ENCODE data around the gene TUBG2. TPM values are rescaled to one million over a fixed set of nuclear protein-coding genes. Genes with fewer than 3 reads are reported as not detected.
"Not testable (repeated sequence)": the region's sequence is repeated elsewhere in the genome, so short reads cannot be mapped to it uniquely, and the experiment has no call there.

TUBG2 gene
- polyA plus RNA-seq, 6 donors from 2014 or later: 0.39 to 3.3 (median 1.5) TPM

DNA sequence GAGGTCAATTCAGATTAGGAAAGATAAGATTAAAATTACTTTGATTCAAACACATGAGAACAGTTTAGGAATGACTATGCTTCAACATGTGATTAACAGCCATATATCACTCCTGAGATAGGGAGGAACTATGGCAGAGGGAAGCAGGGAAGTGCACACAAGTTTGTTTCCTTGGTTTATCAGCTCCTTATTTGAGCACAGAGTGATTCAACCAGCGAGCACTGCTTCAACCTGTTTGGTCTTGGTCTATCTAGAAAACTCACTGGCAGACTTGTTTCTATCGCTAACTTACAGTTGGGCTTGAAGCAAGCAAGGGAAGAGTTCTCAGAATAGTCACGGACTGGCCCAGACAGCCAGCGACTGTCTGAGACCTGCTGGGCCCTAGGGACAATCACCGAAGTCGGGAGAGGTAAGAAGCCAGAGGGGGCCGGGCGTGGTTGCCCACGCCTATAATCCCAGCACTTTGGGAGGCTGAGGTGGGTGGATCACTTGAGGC lies 26.1 kb upstream of the TUBG2 start:
- no peak for DNase-seq
- no peaks in the 10 kb centered on the region for H3K36me3 Mint-ChIP-seq
- peaks cover 0 to 6% (median 4%) of the 10 kb centered on the region in 3 donors for H3K27me3 Mint-ChIP-seq
- ATAC-seq (ENCODE audit: low read depth in 2 of 2): no peak
- peaks cover 0 to 3% (median 0%) of the 10 kb centered on the region in 7 donors for H3K9me3 Mint-ChIP-seq
- H3K4me3 Mint-ChIP-seq: no peak overlapping the region
- H3K27ac Mint-ChIP-seq: peak overlapping the region in 1 of 6 donors; percentile 50
- H3K4me1 Mint-ChIP-seq: no peaks in the 10 kb centered on the region

DNA sequence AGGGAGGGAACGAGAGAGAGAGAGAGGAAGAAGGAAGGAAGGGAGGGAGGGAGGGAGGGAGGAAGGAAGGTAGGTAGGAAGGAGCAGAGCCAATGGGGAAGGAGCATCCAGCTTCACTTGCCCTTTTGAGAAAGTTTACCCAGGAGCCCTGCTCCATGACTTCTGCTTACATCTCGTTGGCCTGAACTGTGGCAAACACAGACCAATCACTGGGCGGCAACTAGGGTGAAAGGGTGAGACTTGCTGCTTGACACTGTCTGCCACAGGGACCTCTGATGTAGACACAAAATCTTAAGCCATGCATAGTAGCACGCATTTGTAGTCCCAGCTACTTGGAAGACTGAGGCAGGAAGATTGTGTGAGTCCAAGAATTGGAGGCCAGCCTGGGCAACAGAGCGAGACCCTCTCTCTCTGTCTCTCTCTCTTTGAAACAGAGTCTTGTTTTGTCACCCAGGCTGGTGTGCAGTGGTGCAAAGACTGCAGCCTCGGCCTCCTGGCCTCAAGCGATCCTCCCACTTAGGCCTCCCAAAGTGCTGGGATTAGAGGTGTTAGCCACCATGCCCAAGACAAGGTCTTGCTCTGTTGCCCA lies 19.5 kb upstream of the TUBG2 start:
- no peaks in the 10 kb centered on the region for H3K4me1 Mint-ChIP-seq
- no peak overlapping the region for H3K4me3 Mint-ChIP-seq
- DNase-seq (no peak), ATAC-seq (ENCODE audit: low read depth in 2 of 2) (no peak)
- H3K9me3 Mint-ChIP-seq: peaks cover 0 to 3% (median 0%) of the 10 kb centered on the region in 7 donors
- no peak overlapping the region for H3K27ac Mint-ChIP-seq
- no peaks in the 10 kb centered on the region for H3K36me3 Mint-ChIP-seq
- peaks cover 9 to 34% (median 15%) of the 10 kb centered on the region in 3 donors for H3K27me3 Mint-ChIP-seq

DNA sequence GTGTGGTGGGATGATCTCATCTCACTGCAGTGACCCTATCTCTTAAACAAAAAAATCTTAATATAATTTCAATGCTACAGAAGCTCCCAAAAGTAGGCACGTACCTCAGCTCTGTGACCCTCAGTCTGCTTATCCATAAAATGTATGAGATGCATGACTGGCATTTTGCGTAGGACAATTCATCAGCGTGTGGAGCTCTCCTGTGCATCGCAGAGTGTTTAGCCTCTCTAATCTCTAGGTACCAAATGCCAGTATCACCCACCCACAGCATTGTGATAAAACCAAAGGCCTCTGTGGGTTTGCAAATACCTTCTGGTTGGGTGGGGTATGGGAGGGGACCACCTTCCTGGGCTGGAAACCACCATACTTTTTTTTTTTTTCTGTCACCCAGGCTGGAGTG lies 19.0 kb upstream of the TUBG2 start:
- no peak for DNase-seq
- ATAC-seq (ENCODE audit: low read depth in 2 of 2): no peak
- no peak overlapping the region for H3K4me3 Mint-ChIP-seq
- H3K4me1 Mint-ChIP-seq: no peaks in the 10 kb centered on the region
- no peak overlapping the region for H3K27ac Mint-ChIP-seq
- H3K36me3 Mint-ChIP-seq: no peaks in the 10 kb centered on the region
- H3K9me3 Mint-ChIP-seq: peaks cover 0 to 3% (median 0%) of the 10 kb centered on the region in 7 donors
- peaks cover 9 to 35% (median 15%) of the 10 kb centered on the region in 3 donors for H3K27me3 Mint-ChIP-seq

DNA sequence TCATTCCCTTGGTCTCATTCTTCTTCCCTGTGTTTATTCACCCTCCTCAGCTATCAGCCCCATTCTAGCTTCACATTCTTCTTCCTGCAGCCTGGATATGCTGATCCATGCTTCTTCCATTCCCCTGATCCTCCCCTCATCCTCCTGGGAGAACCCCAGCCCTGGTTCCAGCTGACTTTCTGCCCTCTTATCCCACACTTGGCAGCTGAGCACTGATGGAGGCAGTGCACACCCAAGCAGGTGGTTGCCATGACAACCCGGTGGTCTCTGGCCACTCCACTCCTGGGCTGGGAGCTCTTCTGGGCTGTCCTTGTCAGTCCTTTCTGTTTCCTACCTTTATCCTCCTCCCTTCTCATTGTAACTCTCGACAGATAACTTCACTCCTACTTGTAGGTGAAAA lies 16.7 kb upstream of the TUBG2 start:
- ATAC-seq (ENCODE audit: low read depth in 2 of 2) (no peak), DNase-seq (no peak)
- Mint-ChIP-seq H3K36me3 (no peaks in the 10 kb centered on the region), H3K4me1 (no peaks in the 10 kb centered on the region), H3K27me3 (peaks cover 9 to 47% (median 24%) of the 10 kb centered on the region in 3 donors), H3K27ac (no peak overlapping the region), H3K4me3 (no peak overlapping the region), H3K9me3 (peaks cover 0 to 1% (median 0%) of the 10 kb centered on the region in 7 donors)

DNA sequence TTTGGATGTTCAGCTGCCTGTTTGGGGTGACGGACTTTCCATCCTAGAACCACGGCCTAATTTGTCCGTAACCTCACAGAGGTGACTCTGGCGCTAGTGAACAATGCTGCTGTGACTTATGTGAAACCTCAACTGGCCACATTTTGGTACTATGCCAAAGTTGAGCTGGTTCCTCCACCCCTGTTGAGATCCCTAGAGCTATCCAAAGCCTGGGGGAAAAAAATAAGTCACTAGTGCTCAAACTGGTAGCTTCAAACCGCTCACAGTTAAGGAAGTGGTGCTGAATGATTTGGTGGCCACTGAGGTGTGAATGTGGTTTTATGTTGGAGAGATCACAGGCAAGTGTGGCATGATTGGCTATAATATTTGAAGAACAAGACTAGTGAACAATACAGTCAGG lies 11.3 kb upstream of the TUBG2 start:
- H3K36me3 Mint-ChIP-seq: no peaks in the 10 kb centered on the region
- peaks cover 7 to 10% (median 8%) of the 10 kb centered on the region in 3 donors for H3K4me1 Mint-ChIP-seq
- no peaks in the 10 kb centered on the region for H3K9me3 Mint-ChIP-seq
- H3K27me3 Mint-ChIP-seq: peaks cover 19 to 59% (median 46%) of the 10 kb centered on the region in 3 donors
- no peak overlapping the region for H3K27ac Mint-ChIP-seq
- H3K4me3 Mint-ChIP-seq: no peak overlapping the region
- ATAC-seq (ENCODE audit: low read depth in 2 of 2): peak; percentile 55 to 69
- no peak for DNase-seq

DNA sequence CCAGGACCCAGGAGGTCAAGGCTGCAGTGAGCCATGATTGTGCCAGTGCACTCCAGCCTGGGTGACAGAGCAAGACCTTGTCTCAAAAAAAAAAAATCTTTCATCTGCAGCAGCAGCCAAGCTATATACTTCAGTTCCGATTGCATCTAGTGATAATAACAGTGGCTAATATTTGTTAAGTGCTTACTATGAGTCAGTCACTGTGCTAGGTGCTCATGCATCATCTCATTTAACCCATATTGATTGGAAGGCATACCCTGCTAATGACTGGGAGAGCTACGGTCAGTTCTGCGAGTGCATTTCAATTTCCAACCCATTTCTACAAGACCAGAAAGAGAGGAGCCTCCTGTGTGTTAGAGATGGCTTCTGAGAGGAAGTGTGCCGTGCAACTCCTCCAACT lies 7.7 kb upstream of the TUBG2 start:
- H3K27ac Mint-ChIP-seq: no peak overlapping the region
- DNase-seq (no peak), ATAC-seq (ENCODE audit: low read depth in 2 of 2) (no peak)
- no peak overlapping the region for H3K4me3 Mint-ChIP-seq
- H3K4me1 Mint-ChIP-seq: peaks cover 18 to 29% (median 20%) of the 10 kb centered on the region in 3 donors
- no peaks in the 10 kb centered on the region for H3K36me3 Mint-ChIP-seq
- H3K27me3 Mint-ChIP-seq: peaks cover 39 to 74% (median 66%) of the 10 kb centered on the region in 3 donors
- no peaks in the 10 kb centered on the region for H3K9me3 Mint-ChIP-seq

DNA sequence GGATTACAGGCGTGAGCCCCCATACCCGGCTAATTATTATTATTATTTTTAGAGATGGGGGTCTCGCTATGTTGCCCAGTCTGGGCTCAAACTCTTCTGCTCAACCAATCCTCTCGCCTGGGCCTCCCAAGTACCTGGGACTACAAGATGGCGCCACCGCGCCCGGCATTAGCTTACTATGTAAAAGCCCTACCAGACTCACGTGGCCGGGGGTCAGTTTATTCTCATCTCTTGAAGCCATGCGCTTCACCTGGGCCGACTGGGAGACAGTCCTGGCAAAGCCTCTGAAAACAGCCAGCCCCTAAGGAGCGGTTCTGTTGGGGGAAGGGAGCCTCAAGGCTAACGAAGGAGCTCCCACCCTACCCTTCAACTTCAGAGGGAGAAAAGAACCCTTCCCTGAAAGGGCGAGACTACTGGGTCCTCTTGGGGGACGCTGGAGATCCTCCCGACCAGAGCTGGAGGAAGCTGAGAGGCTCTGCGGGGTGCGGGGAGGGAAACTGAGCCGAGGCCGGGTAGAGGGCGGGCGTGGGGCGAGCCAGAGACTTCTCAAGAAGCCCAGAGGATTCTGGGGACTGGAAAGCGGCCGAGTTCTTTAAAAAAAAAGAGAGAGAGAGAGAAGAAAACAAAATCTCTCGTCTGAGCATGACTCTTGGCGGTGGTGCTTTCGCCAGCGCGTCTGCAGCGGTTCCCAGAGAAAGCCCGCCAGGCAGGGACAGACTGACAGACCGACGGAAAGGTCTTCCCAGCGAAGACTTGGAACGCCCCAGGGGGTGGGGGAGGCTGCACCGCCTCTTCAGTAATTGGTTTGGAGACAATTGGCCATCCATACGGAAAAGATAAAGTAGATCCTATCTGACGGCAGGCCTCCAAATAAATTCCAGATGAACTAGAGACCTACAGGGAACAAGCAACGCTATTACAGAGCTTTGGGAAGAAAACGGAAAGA lies 5.6 kb upstream of the TUBG2 start:
- Mint-ChIP-seq H3K9me3 (no peaks in the 10 kb centered on the region), H3K4me1 (peaks cover 11 to 19% (median 17%) of the 10 kb centered on the region in 3 donors), H3K4me3 (peak overlapping the region in 1 of 8 donors; percentile 28), H3K36me3 (no peaks in the 10 kb centered on the region), H3K27ac (peak overlapping the region in 1 of 6 donors; percentile 61), H3K27me3 (peaks cover 38 to 77% (median 62%) of the 10 kb centered on the region in 3 donors)
- DNase-seq (no peak), ATAC-seq (ENCODE audit: low read depth in 2 of 2) (no peak)

DNA sequence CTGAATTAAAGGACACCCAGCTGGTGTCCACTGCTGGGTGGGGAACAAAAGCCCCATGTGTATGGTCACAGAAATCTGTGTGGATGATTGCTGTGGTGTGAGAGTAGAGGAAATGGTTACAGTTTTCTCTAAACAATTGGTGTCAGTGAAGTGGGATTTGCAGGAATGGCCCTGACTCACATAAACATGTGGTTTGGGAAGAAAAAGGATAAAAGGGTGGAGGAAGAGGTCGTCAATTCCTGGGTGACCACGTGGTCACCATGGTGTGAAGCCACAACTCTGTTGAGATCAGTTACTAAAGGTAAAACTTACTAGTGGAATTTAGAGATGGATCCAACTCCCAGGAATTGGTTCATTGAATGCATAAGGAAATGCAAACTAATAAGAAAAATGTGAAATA lies 3.6 kb upstream of the TUBG2 start:
- Mint-ChIP-seq H3K9me3 (no peaks in the 10 kb centered on the region), H3K4me1 (peaks cover 23 to 36% (median 27%) of the 10 kb centered on the region in 3 donors), H3K27me3 (peaks cover 34 to 78% (median 51%) of the 10 kb centered on the region in 3 donors), H3K27ac (no peak overlapping the region), H3K4me3 (peak overlapping the region in 1 of 8 donors; percentile 33), H3K36me3 (no peaks in the 10 kb centered on the region)
- DNase-seq (no peak), ATAC-seq (ENCODE audit: low read depth in 2 of 2) (no peak)

DNA sequence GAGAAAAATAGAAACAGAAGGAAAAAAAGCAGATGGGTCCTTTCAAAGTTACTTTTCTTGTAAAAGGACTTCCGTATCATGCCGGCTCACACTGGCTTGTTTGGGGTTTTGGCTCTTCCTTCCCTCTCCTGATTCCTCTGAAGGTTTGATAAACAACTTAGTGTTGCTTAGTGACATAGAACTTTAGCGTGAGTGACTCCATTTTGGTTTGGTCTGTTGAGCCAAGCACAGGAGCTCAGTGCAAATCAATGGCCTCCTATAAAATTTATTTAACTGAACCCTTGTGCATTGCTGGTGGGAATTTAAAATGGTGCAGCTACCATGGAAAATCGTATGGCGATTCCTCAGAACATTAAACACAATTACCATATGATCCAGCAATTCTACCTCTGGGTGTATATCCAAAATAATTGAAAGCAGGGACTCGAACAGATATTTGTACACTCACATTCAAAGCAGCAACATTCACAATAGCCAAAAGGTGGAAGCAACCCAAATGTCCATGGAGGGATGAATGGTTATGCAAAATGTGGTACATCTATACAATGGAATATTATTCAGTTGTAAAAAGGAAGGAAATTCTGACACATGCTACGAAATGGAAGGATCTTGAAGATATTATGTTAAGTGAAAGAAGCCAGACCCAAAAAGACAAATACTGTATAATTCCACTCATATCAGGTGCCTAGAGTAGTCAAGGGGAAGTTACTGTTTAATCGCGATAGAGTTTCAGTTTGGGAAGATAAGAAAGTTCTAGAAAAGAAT lies 1.1 kb upstream of the TUBG2 start:
- ATAC-seq (ENCODE audit: low read depth in 2 of 2) (no peak), DNase-seq (no peak)
- Mint-ChIP-seq H3K36me3 (no peaks in the 10 kb centered on the region), H3K4me1 (peaks cover 25 to 36% (median 27%) of the 10 kb centered on the region in 3 donors), H3K4me3 (peak overlapping the region in 7 of 8 donors; percentile 28 to 95 (median 84)), H3K9me3 (no peaks in the 10 kb centered on the region), H3K27me3 (peaks cover 29 to 66% (median 41%) of the 10 kb centered on the region in 3 donors), H3K27ac (no peak overlapping the region)

DNA sequence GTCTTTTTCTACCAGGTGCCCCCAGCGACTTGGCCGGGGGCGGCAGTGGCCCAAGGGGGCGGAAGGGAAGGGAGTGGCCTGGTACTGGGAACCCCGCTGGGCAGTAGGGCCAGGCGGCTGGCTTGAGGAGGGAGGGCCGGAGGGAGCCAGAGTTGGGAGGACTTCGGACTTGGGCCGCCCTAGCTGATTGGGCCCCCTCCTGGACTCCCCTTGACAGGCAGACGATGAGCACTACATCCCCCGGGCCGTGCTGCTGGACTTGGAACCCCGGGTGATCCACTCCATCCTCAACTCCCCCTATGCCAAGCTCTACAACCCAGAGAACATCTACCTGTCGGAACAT lies 819 bp downstream of the TUBG2 start:
- H3K9me3 Mint-ChIP-seq; ATAC-seq (ENCODE audit: low read depth in 2 of 2); H3K36me3 Mint-ChIP-seq; DNase-seq: not testable (repeated sequence)
- Mint-ChIP-seq H3K4me3 (peak overlapping the region; percentile 16 to 95 (median 88)), H3K27me3 (peaks cover 20 to 47% (median 23%) of the 10 kb centered on the region in 3 donors), H3K27ac (peak overlapping the region in 2 of 6 donors; percentile 54 to 86), H3K4me1 (peaks cover 20 to 29% (median 25%) of the 10 kb centered on the region in 3 donors)

DNA sequence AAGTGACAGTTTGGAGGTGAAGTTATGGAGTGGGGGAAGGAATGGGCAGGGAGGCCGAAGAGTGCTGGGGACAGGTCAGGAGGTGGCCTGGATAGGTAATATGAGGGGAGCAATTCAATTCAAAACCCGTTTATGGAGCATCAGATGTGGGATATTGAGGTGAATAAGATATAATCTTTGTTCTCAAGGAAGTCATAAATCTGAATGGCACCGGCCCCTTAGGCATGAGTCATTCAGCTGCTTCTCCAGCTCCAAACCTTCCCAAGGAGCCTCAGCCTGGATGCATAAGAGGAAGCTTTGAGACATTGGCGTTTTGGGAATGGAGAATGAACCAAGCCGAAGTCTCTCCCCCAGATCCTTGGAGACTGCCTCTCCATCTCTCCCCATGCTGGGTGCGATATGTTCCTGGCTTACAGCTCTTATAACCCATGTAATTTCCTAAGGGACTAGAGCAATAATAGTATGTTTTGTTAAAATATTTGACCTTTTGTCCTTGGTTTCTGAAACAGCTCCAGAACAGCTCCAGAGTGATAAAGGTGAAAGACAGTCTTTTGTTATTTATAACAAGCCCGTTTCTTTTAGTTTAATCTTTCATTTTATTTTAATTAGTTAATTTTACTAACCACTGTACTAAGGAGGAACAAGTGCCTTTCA lies 1.7 kb downstream of the TUBG2 start:
- Mint-ChIP-seq H3K4me1 (peaks cover 16 to 22% (median 22%) of the 10 kb centered on the region in 3 donors), H3K27ac (peak overlapping the region in 1 of 6 donors; percentile 57), H3K9me3 (no peaks in the 10 kb centered on the region), H3K27me3 (peaks cover 13 to 45% (median 14%) of the 10 kb centered on the region in 3 donors), H3K4me3 (peak overlapping the region in 5 of 8 donors; percentile 0 to 32 (median 25)), H3K36me3 (peaks cover 0 to 4% of the 10 kb centered on the region in 2 donors)
- DNase-seq (no peak), ATAC-seq (ENCODE audit: low read depth in 2 of 2) (no peak)

DNA sequence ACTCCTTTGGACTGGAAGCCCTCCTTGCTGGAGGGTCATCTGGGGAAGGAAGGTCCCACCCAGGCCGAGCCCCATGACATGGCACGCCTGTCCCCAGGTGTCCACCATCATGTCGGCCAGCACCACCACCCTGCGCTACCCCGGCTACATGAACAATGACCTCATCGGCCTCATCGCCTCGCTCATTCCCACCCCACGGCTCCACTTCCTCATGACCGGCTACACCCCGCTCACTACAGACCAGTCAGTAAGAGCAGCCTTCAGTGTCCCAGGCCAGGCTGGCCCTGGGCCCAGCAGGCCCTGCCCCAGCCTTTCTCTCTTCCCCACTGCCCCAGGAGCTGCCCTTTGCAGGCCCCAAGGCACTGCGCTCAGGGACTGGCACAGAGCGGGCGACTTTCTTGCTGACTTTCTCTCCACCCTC lies 6.5 kb downstream of the TUBG2 start:
- no peak for ATAC-seq (ENCODE audit: low read depth in 2 of 2)
- H3K27ac Mint-ChIP-seq: peak overlapping the region in 1 of 6 donors; percentile 44
- no peaks in the 10 kb centered on the region for H3K9me3 Mint-ChIP-seq
- no peak for DNase-seq
- H3K36me3 Mint-ChIP-seq: peaks cover 0 to 6% of the 10 kb centered on the region in 2 donors
- peaks cover 5 to 9% (median 8%) of the 10 kb centered on the region in 3 donors for H3K4me1 Mint-ChIP-seq
- no peak overlapping the region for H3K4me3 Mint-ChIP-seq
- peaks cover 0 to 23% (median 0%) of the 10 kb centered on the region in 3 donors for H3K27me3 Mint-ChIP-seq
